ENCODE results near the gene FGFR2.

The FGFR2 gene

DNA sequence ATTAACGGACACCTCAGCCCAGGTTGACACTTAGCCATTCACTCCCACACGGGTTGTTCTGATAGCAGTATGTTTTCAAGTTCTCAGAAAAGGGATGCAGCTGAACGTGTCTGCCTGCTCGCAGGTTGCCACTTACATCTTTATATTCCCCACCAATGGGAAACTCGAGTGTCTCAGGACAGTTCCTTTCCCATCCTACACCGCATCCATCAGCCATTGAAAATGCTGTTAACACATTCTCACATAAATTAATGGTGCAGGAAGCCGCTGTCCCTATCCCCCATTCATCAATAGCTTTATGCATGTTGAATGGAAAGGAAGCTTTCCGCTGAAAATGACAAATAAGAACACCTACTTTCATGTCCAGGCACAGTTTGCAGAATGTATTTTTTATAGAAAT, 1.7 kb upstream of the FGFR2 start:
- H3K27ac Mint-ChIP-seq = no peak overlapping the region
- no peaks in the 10 kb centered on the region for H3K9me3 Mint-ChIP-seq (ENCODE audit: low read depth)
- no peaks in the 10 kb centered on the region for H3K36me3 Mint-ChIP-seq
- H3K4me1 Mint-ChIP-seq (ENCODE audit: low read depth) = peaks cover 4% of the 10 kb centered on the region
- H3K4me3 Mint-ChIP-seq = no peak overlapping the region
- H3K27me3 Mint-ChIP-seq = peaks cover 37% of the 10 kb centered on the region

DNA sequence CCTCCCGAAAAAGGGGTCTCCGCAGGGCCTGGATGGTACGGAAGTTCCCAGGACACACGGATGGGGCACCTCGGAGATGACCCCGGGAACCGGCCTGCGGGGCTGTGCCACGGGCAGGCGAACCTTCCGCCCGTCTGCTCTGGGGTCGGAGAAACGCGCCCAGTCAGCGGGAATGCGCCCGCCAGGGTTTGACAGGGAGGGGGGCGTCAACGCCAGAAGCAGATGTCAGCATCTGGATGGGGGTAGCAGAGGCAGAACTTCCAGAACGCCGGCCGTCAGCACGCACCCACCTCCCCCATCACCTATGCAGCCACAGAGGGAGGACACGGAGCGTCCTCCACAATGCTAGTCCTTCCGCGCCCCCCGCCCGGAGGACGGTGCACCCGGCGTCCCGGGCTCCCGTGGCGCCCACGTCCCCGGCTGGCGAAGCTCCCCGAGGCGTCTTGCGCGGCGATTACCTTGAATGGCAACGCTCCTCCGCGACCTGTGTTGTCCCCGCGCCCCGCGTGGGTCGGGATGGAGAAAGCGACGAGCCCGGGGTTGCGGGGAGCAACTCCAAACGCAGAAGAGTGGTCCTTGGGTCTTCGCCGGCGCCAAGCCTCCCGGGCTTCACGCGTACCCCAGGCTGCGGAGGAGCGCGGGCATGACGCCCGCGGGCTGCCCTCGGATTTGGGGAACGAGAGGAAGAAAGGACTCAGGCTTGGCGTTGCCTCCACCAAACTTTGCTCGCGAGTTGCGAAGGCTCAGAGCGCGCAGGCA, 561 bp downstream of the FGFR2 start:
- H3K4me3 Mint-ChIP-seq = no peak overlapping the region
- peaks cover 37% of the 10 kb centered on the region for H3K27me3 Mint-ChIP-seq
- H3K9me3 Mint-ChIP-seq (ENCODE audit: low read depth) = no peaks in the 10 kb centered on the region
- peaks cover 4% of the 10 kb centered on the region for H3K4me1 Mint-ChIP-seq (ENCODE audit: low read depth)
- H3K36me3 Mint-ChIP-seq = no peaks in the 10 kb centered on the region
- no peak overlapping the region for H3K27ac Mint-ChIP-seq

DNA sequence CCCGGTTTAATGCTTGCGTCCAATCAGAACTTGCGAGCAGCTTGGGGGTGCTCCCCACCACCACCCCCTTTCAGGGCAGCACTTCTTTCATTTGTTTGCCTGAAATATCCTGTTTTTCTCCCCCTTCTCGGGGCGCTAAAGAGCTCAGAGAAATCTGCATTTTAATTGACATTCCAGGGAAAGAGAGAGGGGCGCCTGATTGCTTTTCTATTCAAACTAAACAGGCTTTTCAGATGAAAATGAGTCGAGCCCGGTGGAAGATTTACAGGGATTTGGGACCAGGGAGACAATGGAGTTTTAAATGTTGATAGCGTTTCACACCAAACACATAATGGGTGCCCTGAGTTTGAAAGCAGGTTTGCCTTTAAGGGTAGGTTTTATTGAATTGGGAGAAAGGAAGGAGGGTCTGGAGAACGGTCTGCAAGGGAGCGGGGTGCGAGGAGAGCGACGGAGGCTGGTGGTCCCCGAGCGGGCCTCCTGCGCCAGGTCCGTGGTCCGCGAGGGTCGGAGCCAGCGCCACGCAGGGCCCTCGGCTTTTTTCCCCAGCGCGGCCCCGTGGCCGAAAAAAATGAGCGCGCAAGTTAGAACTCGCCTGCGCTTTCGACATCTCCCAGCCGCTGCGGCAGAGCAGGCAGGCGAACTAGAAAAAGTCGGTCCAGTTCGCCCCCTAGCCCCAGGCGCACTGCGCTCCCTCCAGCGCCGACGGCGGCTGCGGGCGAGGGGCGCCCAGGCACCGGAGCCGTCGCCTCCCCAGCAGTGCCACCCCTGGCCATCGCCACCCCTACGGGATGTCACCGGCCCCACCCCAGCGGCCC, 1.3 kb downstream of the FGFR2 start:
- Mint-ChIP-seq H3K27ac (no peak overlapping the region), H3K4me1 (ENCODE audit: low read depth) (peaks cover 4% of the 10 kb centered on the region), H3K9me3 (ENCODE audit: low read depth) (no peaks in the 10 kb centered on the region), H3K4me3 (peak overlapping the region; percentile 71), H3K36me3 (no peaks in the 10 kb centered on the region), H3K27me3 (peaks cover 37% of the 10 kb centered on the region)

DNA sequence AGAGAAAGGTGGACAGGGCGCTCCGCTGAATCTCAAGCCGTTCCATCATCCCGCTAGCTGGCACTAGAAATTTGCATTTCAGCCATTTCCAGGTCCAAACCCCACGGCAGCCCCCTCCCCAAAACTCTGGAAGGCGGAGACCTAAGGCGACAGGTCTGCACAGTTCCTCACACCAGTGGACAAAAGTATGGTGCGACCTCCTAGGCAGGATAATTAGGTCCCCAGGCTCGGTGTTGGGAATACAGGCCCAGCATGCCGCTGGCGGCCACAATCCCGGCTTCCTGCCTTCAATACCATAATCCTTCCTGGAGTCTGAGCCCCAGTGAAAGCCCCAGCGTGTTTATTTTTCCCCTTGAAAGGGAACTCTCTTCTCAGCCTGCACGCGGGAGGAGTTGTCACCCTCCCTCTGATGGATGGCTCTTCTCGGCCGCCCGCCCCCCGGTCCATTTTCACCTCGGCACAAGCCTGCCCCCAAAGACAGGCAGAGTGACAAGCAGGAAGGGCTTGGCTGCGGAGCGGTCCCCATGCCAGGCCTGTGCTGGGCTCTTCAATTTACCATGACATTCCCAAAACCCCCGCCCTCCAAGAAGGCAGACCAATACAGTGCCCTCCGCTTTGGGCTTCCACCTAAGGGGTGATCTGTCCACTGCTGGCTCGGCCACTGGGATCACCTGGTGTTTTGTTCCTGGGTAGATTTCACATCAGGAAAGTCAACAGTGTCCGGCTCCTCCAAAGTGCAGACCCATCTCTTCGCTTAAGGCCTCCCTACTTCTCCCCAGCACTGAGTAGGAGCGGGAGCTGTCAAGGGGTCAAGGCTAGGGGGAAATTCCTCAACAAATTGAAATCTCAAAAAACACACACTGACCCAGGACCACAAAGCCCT, 2.2 kb downstream of the FGFR2 start:
- peaks cover 4% of the 10 kb centered on the region for H3K4me1 Mint-ChIP-seq (ENCODE audit: low read depth)
- peaks cover 34% of the 10 kb centered on the region for H3K27me3 Mint-ChIP-seq
- no peak overlapping the region for H3K27ac Mint-ChIP-seq
- no peaks in the 10 kb centered on the region for H3K36me3 Mint-ChIP-seq
- H3K9me3 Mint-ChIP-seq (ENCODE audit: low read depth) = no peaks in the 10 kb centered on the region
- H3K4me3 Mint-ChIP-seq = no peak overlapping the region

DNA sequence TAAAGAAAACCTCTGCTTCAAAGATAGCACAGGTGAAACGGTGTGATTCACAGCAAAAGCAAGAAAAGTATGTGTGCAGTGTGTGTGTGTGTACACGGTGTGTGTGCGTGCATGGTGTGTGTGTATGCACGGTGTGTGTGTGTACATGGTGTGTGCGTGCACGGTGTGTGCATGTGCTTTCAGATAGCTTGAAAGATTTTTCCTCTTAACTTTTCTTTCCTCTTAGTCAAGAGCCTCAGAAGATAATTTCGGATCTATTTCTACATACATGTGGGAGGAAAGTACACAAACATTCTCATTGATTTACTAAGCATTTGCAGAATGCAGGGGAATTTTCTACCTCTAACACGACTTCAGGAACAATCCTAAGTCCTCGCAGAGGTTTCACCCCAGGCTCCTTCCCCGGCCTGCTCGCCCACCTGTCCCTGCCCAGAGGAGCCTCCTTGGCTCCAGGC, 2.9 kb downstream of the FGFR2 start:
- Mint-ChIP-seq H3K4me3 (no peak overlapping the region), H3K9me3 (ENCODE audit: low read depth) (no peaks in the 10 kb centered on the region), H3K36me3 (no peaks in the 10 kb centered on the region), H3K27ac (no peak overlapping the region), H3K27me3 (peaks cover 28% of the 10 kb centered on the region), H3K4me1 (ENCODE audit: low read depth) (peaks cover 4% of the 10 kb centered on the region)

DNA sequence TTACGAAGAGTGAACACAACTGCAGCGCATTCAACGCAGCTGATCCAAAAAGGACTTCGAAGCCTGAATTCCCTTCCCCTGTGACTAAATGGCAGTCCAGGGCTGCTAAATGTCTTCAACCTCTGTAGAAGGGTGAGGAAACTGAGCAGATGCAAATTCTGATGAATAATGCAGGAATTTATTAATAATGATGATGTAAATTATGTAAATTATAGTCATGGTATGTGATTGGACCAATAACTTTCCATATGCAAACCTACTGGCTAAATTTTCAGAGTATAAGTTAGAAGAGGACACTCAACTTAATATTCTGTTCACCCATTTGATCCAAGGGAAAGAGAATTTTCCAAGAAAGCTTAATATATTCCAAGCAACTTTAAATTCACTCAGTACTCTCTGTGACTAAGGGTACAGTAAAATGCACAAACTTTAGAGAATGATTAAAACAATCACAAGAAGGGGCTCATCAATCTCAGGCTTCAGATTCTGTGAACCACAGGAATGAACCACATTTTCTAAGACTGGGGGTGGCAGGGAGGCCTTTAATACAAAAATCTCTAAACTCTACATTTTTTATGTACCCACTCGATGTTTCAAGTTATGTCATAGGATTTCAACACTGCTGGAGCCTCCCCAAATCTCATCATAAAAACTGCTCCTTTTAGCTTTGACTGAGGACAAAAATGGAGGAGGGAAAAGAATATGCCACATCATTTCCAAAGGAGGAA, 3.5 kb downstream of the FGFR2 start:
- peaks cover 4% of the 10 kb centered on the region for H3K4me1 Mint-ChIP-seq (ENCODE audit: low read depth)
- no peaks in the 10 kb centered on the region for H3K9me3 Mint-ChIP-seq (ENCODE audit: low read depth)
- no peaks in the 10 kb centered on the region for H3K36me3 Mint-ChIP-seq
- peaks cover 23% of the 10 kb centered on the region for H3K27me3 Mint-ChIP-seq
- no peak overlapping the region for H3K4me3 Mint-ChIP-seq
- H3K27ac Mint-ChIP-seq = no peak overlapping the region

DNA sequence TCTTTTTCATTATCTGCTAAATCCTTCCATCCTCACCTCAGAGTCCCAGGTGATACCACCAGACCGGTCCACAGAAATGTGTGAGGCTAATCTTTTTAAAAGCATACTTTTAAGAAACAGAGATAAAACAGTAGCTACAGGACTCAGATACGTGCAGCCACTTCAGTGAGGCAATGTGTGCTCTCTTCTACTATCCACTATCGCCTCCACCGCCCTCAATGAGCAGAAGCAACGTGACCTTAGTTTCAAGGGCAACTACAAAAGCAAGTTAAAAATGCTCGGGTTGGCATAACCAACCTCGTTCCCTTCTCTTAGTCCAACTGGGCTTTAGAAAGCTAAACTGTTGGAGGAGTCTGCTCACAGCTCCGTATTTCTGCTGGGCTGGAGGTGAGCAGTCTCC, 4.2 kb downstream of the FGFR2 start:
- H3K9me3 Mint-ChIP-seq (ENCODE audit: low read depth) = no peaks in the 10 kb centered on the region
- H3K4me3 Mint-ChIP-seq = no peak overlapping the region

DNA sequence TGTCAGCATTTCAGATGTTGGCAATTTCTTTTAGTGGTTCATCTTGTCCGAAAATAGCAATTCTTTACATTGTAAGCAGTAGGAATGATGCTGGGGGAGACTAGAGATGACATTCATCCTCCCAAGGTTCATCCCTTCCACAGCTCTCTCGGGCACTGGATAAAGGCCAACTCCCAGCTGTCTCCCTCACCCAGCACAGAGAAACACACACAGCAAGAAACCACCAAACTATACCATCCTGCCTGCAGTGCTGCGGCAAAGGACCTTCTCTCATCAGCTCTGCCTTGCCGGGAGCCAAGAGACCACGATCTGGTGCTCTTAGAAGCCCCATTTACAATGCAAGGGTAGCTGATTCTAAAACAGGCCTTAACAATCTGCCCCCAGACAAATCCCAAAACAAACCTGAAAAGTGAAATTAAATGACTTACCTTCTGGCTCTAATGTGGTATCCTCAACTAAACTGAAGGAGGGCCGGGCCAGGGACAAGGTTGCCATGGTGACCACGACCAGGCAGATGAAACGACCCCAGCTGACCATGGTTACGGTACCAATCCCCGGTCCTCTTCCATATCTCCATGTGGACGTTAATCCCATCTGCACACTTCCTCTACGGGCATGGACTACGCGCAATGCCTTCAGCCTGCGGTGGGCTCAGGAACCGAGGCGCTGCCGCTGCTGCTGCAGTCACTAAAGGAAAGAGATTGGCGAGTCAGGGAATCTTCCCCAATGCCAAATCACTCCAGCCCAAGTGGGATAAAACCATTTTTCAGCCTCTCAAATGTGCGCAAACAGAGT, 4.8 kb downstream of the FGFR2 start:
- Mint-ChIP-seq H3K9me3 (ENCODE audit: low read depth) (no peaks in the 10 kb centered on the region), H3K36me3 (no peaks in the 10 kb centered on the region), H3K27me3 (peaks cover 15% of the 10 kb centered on the region), H3K4me3 (no peak overlapping the region), H3K27ac (no peak overlapping the region), H3K4me1 (ENCODE audit: low read depth) (peaks cover 4% of the 10 kb centered on the region)

More for the DNA sequence above, 4.2 kb downstream of the FGFR2 start:
- peaks cover 4% of the 10 kb centered on the region for H3K4me1 Mint-ChIP-seq (ENCODE audit: low read depth)
- H3K36me3 Mint-ChIP-seq = no peaks in the 10 kb centered on the region
- H3K27me3 Mint-ChIP-seq = peaks cover 18% of the 10 kb centered on the region
- no peak overlapping the region for H3K27ac Mint-ChIP-seq

DNA sequence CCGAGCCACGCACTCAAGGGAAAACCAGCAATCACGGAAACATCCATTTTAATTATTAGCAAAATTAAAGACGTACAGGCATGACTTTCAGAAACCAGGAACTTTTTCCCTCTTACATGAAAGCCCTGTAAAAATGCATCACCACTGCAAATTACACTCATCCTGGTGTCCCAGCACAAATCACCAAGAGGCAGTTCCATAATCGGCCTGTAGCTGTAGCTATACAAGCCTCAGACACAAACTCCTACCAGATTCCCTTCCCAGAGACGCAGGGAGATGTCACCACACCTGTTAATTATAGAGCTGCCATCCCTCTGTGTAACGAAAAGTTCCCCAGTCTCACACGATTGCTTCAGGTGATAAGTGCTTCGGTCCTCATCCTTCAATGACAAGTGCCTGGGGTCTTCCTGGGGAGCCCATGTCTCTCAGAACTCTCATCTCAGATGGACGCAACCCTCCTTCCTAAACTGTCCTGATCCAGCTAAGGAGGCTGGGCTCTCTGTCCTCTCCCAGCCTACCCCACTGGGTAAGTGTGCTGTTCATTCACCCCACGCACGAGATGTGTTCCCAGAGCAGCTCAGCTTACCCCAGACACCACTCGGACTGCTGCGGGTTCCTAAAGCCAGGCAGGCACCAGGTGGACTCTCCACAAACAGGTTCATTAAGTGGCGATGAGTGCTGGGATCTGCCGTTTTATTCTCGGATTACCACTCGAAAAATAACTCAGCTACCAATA, 5.9 kb downstream of the FGFR2 start:
- Mint-ChIP-seq H3K4me1 (ENCODE audit: low read depth) (peaks cover 4% of the 10 kb centered on the region), H3K9me3 (ENCODE audit: low read depth) (no peaks in the 10 kb centered on the region), H3K4me3 (no peak overlapping the region), H3K36me3 (no peaks in the 10 kb centered on the region), H3K27ac (no peak overlapping the region), H3K27me3 (peaks cover 15% of the 10 kb centered on the region)

DNA sequence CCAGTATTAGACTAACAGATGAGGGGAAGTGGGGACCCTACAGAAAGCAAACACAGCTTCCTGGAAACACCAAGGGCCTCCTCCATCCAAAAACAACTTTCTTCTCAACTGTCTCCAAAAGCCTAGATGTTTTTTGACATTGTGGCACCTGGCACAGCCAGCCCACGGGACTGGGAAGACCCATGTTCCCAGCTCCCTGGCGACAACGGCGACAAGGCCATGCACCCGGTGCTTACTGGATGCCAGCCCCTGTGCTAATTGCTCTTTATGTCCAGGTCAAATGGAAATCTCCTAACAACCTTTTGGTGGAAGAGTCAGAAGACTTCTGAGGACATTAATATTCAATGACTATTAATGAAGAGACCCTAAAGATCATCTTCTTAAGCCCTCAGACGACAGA, 7.1 kb downstream of the FGFR2 start:
- Mint-ChIP-seq H3K27ac (no peak overlapping the region), H3K27me3 (peaks cover 10% of the 10 kb centered on the region), H3K36me3 (no peaks in the 10 kb centered on the region), H3K4me3 (no peak overlapping the region), H3K9me3 (ENCODE audit: low read depth) (no peaks in the 10 kb centered on the region), H3K4me1 (ENCODE audit: low read depth) (no peaks in the 10 kb centered on the region)

DNA sequence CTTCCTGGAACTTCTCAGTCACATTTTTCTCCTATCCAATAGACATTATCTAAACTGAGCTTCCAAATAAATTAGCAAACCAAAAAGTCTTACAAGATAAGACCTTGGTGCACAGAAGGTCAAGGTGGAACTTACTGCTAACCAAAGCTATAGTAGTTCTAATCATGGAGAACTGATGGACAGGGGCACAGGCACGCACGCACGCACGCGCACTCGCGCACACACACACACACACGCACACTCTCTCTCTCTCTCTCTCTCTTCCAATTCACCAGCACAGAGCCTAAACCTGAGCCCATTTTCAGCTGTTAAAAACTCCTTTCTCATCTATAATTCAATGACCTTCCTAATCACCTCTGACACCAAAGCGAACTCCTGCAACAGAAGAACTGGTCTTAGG, 7.5 kb downstream of the FGFR2 start:
- Mint-ChIP-seq H3K4me3 (no peak overlapping the region), H3K4me1 (ENCODE audit: low read depth) (no peaks in the 10 kb centered on the region), H3K27me3 (peaks cover 8% of the 10 kb centered on the region), H3K27ac (no peak overlapping the region), H3K9me3 (ENCODE audit: low read depth) (no peaks in the 10 kb centered on the region), H3K36me3 (no peaks in the 10 kb centered on the region)

DNA sequence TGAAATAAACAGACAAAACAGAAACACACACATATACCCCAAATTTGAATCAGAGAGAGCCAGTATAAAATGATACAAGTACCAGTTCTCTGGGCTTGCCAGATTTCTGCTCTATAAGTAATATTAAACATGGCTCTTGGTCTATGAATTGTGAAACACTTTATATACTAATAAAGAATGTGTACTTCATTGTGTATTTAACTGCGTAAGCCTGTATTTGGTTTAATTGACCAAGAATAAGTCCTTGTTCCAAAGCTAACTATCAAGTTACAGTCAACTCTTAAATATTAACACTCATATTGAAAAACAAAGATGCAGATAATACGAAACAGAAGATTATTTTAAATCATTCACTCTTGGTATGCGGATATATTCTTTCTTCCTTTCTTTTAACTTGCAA, 8.7 kb downstream of the FGFR2 start:
- H3K27me3 Mint-ChIP-seq = peaks cover 8% of the 10 kb centered on the region
- no peaks in the 10 kb centered on the region for H3K36me3 Mint-ChIP-seq
- no peaks in the 10 kb centered on the region for H3K9me3 Mint-ChIP-seq (ENCODE audit: low read depth)
- H3K27ac Mint-ChIP-seq = no peak overlapping the region
- H3K4me3 Mint-ChIP-seq = no peak overlapping the region
- no peaks in the 10 kb centered on the region for H3K4me1 Mint-ChIP-seq (ENCODE audit: low read depth)

DNA sequence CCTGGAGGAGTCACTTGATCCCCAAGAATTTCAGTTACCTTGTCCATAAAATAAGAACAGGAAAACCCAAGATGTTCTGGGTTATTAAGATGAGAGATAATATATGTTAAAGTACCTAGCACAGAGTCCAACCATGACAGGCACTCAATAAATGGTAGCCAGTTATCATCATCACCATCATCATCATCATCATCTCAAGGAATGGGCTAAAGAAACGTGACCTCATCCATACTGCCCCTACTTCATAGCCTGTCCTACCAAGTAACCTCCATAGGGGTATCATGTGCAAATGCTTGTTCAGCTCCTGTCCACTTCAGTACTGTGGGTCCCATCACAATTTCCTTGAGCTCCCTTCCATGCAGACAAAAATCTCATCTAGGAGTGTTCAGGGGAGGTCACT, 14.4 kb downstream of the FGFR2 start:
- Mint-ChIP-seq H3K27ac (no peak overlapping the region), H3K4me3 (no peak overlapping the region), H3K9me3 (ENCODE audit: low read depth) (no peaks in the 10 kb centered on the region), H3K27me3 (peaks cover 2% of the 10 kb centered on the region), H3K36me3 (no peaks in the 10 kb centered on the region), H3K4me1 (ENCODE audit: low read depth) (no peaks in the 10 kb centered on the region)

All from activated naive CD8-positive, alpha-beta T cell (primary cell).